GM10248 (cell line): Measurements from ENCODE around the gene POLR2B.

Experiments
- CTCF ChIA-PET: fragments of 300-600 bp; sonication (Branson Sonifier 250); formaldehyde crosslinking; extraction: SDS; loops from one replicate; lab custom pipeline; 2021; ENCODE audit warnings: antibody characterized with exemption; lab: Yijun Ruan, JAX
- POLR2A ChIA-PET: fragments of 350-650 bp; sonication (Branson Sonifier 250); formaldehyde crosslinking; extraction: SDS; loops from one replicate; lab custom pipeline; 2020; ENCODE audit warnings: antibody characterized with exemption; lab: Yijun Ruan, JAX
- DNase-seq: peaks from one replicate; pipeline ENCODE4 v3.0.0; 2012; ENCODE audit errors: extremely low spot score
- TF ChIP-seq, protein P1 (sequence below): IDR thresholded peaks from 2 replicates; pipeline ENCODE4 v1.5.1; 2012; ENCODE audit warnings: mild to moderate bottlenecking, low read depth; ENCODE audit errors: extremely low read depth, missing control alignments, control extremely low read depth

The POLR2B gene

GRCh38 chr4:57075367-57075766, 96.7 kb downstream of the POLR2B start:
- DNase-seq: no peak
- ChIA-PET CTCF (interaction anchor here (1.2 kb wide), 1 partner anchor 88 kb away, joined by 4 read pairs; no protein-coding TSS in a partner anchor), POLR2A (no interaction called here)
- TF ChIP-seq, protein P1, sequence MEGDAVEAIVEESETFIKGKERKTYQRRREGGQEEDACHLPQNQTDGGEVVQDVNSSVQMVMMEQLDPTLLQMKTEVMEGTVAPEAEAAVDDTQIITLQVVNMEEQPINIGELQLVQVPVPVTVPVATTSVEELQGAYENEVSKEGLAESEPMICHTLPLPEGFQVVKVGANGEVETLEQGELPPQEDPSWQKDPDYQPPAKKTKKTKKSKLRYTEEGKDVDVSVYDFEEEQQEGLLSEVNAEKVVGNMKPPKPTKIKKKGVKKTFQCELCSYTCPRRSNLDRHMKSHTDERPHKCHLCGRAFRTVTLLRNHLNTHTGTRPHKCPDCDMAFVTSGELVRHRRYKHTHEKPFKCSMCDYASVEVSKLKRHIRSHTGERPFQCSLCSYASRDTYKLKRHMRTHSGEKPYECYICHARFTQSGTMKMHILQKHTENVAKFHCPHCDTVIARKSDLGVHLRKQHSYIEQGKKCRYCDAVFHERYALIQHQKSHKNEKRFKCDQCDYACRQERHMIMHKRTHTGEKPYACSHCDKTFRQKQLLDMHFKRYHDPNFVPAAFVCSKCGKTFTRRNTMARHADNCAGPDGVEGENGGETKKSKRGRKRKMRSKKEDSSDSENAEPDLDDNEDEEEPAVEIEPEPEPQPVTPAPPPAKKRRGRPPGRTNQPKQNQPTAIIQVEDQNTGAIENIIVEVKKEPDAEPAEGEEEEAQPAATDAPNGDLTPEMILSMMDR: no peak

GRCh38 chr4:57076646-57077045, 98.0 kb downstream of the POLR2B start:
- no peak for DNase-seq
- ChIA-PET POLR2A (no interaction called here), CTCF (no interaction called here)
- TF ChIP-seq, protein P1: no peak

DNA sequence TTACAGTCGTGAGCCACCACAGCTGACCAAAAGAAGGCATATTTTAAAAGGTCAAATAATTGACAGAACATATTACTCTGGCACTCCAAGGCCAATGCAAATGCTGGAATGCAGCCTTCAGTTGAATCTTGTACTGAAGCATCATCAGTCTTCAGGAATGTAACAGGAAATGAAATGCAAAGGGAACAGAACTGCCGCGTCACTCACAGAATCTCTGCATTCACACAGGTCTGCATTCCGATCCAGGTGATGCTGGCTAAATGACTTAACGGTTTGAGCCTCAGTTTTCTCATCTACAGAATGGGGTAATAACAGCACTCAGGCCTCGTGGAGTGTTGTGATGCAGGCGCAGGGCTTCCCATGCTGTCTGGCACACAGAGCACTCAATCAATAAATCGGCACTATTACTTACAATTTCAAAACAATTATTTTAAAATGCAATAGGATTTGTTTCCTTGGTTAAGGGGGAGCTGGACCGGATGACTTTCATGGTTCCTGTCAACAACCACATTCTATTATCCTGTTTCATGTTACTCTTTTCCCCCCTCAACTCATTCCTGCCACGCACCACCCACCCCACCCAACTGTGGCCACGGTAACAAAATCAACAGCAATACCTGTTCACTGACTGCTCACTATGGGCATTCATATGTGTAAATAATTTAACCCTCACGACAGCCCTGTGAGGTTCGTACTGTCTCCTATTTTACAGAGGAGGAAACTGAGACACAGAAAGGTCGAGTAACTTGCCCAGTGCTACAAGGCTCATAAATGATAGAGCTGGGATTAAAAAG, 99.1 kb downstream of the POLR2B start:
- no peak for DNase-seq
- POLR2A ChIA-PET: no interaction called here
- TF ChIP-seq, protein P1: no peak
- CTCF ChIA-PET: interaction anchor here (1.3 kb wide), 1 partner anchor 16 kb away, joined by 5 read pairs; no protein-coding TSS in a partner anchor

- no peak for DNase-seq
- TF ChIP-seq, protein P1: no peak
- ChIA-PET CTCF (interaction anchor here (1.3 kb wide), 1 partner anchor 14 kb away, joined by 5 read pairs; no protein-coding TSS in a partner anchor), POLR2A (no interaction called here)
Measured at GRCh38 chr4:57078685-57079521, 100.2 kb downstream of the POLR2B start.
